Activated CD8-positive, alpha-beta memory T cell treated with anti-CD3 and anti-CD28 coated beads for 48 hours (primary cell): Measurements from ENCODE around the gene OBSCN.
A peak's percentile ranks its signal among the peaks of the same experiment; 100 is the strongest.
"Not testable (repeated sequence)": the region's sequence is repeated elsewhere in the genome, so short reads cannot be mapped to it uniquely, and the experiment has no call there.

Experiments used
- DNase-seq, 3 experiments: peaks; one replicate each; pipeline ENCODE4 v3.0.0-alpha.2; 2020; ENCODE audit warnings: low read depth in 2 of 3, low spot score in 2 of 3

OBSCN gene

GRCh38 chr1:228211531-228212414, 3.9 kb downstream of the OBSCN start:
- no peak for DNase-seq

GRCh38 chr1:228212415-228212965, 4.6 kb downstream of the OBSCN start:
- DNase-seq, result no peak

- DNase-seq, result peak; percentile 79 to 80 (median 80)
Measured at GRCh38 chr1:228212966-228213844, 5.4 kb downstream of the OBSCN start.

GRCh38 chr1:228213917-228214808, 6.3 kb downstream of the OBSCN start:
- DNase-seq, result no peak

- no peak for DNase-seq
Measured at GRCh38 chr1:228214921-228215662, 7.2 kb downstream of the OBSCN start.

GRCh38 chr1:228215663-228216116, 7.8 kb downstream of the OBSCN start:
- no peak for DNase-seq

- DNase-seq, result no peak
Measured at GRCh38 chr1:228216371-228217320, 8.8 kb downstream of the OBSCN start.

- DNase-seq, result no peak
Measured at GRCh38 chr1:228217551-228218344, 9.9 kb downstream of the OBSCN start.

- no peak for DNase-seq
Measured at GRCh38 chr1:228218513-228219244, 10.8 kb downstream of the OBSCN start.

- DNase-seq, result no peak
Measured at GRCh38 chr1:228219245-228219961, 11.6 kb downstream of the OBSCN start.

- no peak for DNase-seq
Measured at GRCh38 chr1:228219962-228220780, 12.3 kb downstream of the OBSCN start.

GRCh38 chr1:228221097-228221496, 13.3 kb downstream of the OBSCN start:
- not testable (repeated sequence) for DNase-seq

- no peak for DNase-seq
Measured at GRCh38 chr1:228222548-228222947, 14.7 kb downstream of the OBSCN start.

GRCh38 chr1:228224198-228225164, 16.6 kb downstream of the OBSCN start:
- no peak for DNase-seq
